Measurements from ENCODE around the gene FGD2.

Gene FGD2

GRCh38 chr6:37005061-37005810 lies at the start of gene FGD2:
TSS of gene FGD2 (plus strand) at chr6:37005655. CDS start at chr6:37005818, 163 bp downstream.
- H3K9me3 ChIP-seq (ENCODE audit: control insufficient read depth, low read length), result no peaks in the 10 kb centered on the region
- H3K4me1 ChIP-seq (ENCODE audit: control insufficient read depth, insufficient read depth, low read length), result peaks cover 25% of the 10 kb centered on the region
- H3K27me3 ChIP-seq (ENCODE audit: control insufficient read depth, insufficient read depth, low read length), result no peaks in the 10 kb centered on the region
- H3K36me3 ChIP-seq (ENCODE audit: control insufficient read depth, insufficient read depth, low read length), result no peaks in the 10 kb centered on the region
- H3K4me3 ChIP-seq (ENCODE audit: low read length), result peak within 1 kb of the TSS; percentile 33
- peak within 1 kb of the TSS; percentile 47 for H3K9ac ChIP-seq (ENCODE audit: low read length)

DNA sequence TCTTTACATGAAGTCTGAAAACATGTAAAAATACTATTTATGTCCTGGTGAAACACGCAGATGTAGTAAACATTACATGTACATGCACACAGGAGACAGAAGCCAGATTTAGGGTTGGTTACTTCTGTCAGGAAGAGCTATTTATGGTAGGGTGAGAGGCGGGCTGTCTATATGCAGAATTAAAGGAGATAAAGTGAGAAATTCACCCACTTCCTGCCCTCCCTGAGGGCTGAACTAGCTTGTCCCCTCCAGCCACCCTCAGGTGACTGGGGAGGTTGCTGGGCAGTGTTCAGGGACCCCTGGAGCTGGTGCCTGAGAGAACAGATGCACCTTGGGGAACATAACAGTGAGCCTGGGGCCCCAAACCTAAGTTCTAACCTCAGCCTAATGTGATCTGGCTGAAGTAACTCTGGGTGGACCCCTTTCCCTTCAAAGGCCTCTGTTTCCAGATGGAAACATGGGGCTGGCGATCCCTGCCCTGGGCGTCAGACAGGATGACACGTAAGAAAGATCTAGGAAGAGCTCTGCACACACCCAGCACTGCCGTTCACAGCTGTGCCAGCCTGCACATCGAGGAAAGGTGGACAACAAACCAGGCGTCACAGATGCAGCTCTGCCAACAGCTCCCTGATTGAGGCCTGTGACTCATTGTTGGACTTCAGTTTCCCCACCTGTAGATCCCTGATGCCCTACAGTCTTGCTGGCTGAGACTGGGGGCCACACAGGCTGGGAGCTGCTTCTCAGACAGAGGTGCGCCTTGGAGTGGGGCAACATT lies 49.6 kb upstream of the FGD2 start:
- H3K27me3 ChIP-seq (ENCODE audit: control insufficient read depth, insufficient read depth, low read length), result no peaks in the 10 kb centered on the region
- H3K9ac ChIP-seq (ENCODE audit: low read length), result no peak overlapping the region
- H3K4me3 ChIP-seq (ENCODE audit: low read length), result no peak overlapping the region
- H3K4me1 ChIP-seq (ENCODE audit: control insufficient read depth, insufficient read depth, low read length), result peaks cover 41% of the 10 kb centered on the region
- H3K36me3 ChIP-seq (ENCODE audit: control insufficient read depth, insufficient read depth, low read length), result no peaks in the 10 kb centered on the region
- no peaks in the 10 kb centered on the region for H3K9me3 ChIP-seq (ENCODE audit: control insufficient read depth, low read length)

DNA sequence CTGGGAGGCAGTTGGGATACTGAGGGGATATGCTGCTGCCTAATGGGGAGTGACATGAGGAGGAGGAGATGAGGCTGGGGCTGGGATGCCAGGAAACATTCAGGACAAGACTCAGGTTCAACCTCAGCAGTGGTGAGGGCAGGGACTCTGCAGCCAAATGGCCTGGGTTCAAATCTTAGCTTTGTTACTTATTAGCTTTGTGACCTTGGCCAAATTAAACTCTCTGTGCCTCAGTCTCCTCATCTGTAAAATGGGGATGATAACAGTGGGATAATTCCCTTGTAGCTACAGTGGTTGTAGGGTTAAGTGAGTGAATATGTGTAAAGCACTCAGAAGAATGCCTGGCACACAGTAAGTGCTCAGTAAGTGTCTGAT lies 49.0 kb upstream of the FGD2 start:
- H3K9me3 ChIP-seq (ENCODE audit: control insufficient read depth, low read length), result no peaks in the 10 kb centered on the region
- H3K4me3 ChIP-seq (ENCODE audit: low read length), result no peak overlapping the region
- H3K4me1 ChIP-seq (ENCODE audit: control insufficient read depth, insufficient read depth, low read length), result peaks cover 47% of the 10 kb centered on the region
- H3K9ac ChIP-seq (ENCODE audit: low read length), result no peak overlapping the region
- no peaks in the 10 kb centered on the region for H3K36me3 ChIP-seq (ENCODE audit: control insufficient read depth, insufficient read depth, low read length)
- H3K27me3 ChIP-seq (ENCODE audit: control insufficient read depth, insufficient read depth, low read length), result no peaks in the 10 kb centered on the region

- Histone ChIP-seq H3K9ac (ENCODE audit: low read length) (no peak overlapping the region), H3K9me3 (ENCODE audit: control insufficient read depth, low read length) (no peaks in the 10 kb centered on the region), H3K4me3 (ENCODE audit: low read length) (no peak overlapping the region), H3K4me1 (ENCODE audit: control insufficient read depth, insufficient read depth, low read length) (peaks cover 50% of the 10 kb centered on the region), H3K27me3 (ENCODE audit: control insufficient read depth, insufficient read depth, low read length) (no peaks in the 10 kb centered on the region), H3K36me3 (ENCODE audit: control insufficient read depth, insufficient read depth, low read length) (no peaks in the 10 kb centered on the region)
These were observed 47.6 kb upstream of the FGD2 start for GRCh38 chr6:36957773-36958271.

GRCh38 chr6:36958775-36959554 lies 46.5 kb upstream of the FGD2 start:
- Histone ChIP-seq H3K9ac (ENCODE audit: low read length) (no peak overlapping the region), H3K4me3 (ENCODE audit: low read length) (no peak overlapping the region), H3K27me3 (ENCODE audit: control insufficient read depth, insufficient read depth, low read length) (no peaks in the 10 kb centered on the region), H3K36me3 (ENCODE audit: control insufficient read depth, insufficient read depth, low read length) (no peaks in the 10 kb centered on the region), H3K4me1 (ENCODE audit: control insufficient read depth, insufficient read depth, low read length) (peaks cover 59% of the 10 kb centered on the region), H3K9me3 (ENCODE audit: control insufficient read depth, low read length) (no peaks in the 10 kb centered on the region)

DNA sequence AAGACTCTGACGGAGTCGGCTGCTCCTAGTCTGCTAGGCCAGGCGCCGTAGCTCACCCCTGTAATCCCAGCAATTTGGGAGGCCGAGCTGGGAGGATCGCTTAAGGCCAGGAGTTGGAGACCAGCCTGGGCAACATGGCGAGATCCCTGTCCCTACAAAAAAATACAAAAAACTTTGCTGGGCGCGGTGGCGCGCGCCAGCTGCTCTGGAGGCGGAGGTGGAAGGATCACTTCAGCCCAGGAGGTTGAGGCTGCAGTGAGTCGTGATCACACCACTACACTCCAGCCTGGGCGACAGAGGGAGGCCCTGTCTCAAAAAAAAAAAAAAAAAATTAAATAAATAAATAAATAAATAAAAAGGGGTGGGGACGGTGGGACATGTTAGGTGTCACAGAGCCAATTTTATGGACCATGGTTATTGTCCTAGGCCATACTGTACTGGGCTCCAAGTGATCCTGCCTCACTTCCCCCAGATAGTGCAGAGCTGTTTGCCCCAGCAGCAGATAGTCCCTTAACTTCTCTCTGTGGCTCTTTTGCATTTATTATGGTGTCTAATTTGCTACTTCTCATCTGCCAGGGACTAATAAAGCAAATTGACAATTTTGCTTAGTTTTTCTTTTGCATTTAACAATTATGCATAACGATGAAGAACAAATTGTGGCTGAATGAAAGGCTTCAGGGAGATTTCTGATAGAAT lies 45.8 kb upstream of the FGD2 start:
- H3K9me3 ChIP-seq (ENCODE audit: control insufficient read depth, low read length), result no peaks in the 10 kb centered on the region
- no peak overlapping the region for H3K4me3 ChIP-seq (ENCODE audit: low read length)
- H3K36me3 ChIP-seq (ENCODE audit: control insufficient read depth, insufficient read depth, low read length), result no peaks in the 10 kb centered on the region
- H3K27me3 ChIP-seq (ENCODE audit: control insufficient read depth, insufficient read depth, low read length), result no peaks in the 10 kb centered on the region
- H3K4me1 ChIP-seq (ENCODE audit: control insufficient read depth, insufficient read depth, low read length), result peaks cover 59% of the 10 kb centered on the region
- no peak overlapping the region for H3K9ac ChIP-seq (ENCODE audit: low read length)

DNA sequence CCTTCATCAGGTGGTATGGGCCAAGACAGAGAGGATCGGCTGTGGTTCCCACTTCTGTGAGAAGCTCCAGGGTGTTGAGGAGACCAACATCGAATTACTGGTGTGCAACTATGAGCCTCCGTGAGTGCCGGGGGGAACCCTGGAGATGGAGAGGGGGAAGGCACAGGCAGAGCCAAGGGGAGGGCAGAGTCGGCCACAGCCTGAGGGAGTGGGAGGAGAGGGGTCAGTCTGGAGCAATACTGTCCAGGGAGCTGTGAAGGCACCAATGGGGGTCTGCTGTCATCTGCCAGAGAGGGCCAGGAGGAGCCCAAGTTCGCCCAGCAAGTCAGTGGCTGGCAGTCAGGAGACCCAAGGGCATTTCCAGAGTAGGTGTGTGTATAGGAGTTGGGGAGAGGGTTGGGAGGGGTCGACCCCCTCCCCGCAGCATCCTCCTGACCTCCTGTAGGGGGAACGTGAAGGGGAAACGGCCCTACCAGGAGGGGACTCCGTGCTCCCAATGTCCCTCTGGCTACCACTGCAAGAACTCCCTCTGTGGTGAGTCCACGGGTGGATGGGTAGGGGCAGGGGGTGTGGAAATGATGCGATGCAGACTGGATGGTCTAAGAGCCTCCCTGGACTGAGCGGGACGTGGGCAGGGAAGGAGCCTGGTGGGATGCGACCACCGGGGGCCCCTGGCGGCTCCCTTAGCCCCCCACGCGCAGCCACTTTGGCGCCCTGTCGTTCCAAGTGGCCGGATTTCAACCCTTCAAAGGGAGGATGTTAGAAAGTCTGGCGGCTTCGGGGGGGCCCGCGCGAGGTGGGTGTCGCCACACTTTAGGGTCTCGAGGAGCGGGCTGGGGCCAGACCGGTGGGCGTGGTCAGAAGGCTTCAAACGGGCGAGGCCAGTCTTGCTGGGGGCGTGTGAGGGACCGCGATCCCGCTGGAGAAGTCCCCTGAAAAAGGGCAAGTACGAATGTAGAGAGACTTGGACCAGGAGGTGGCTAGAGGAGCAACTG lies 43.7 kb upstream of the FGD2 start:
- H3K9ac ChIP-seq (ENCODE audit: low read length), result peak overlapping the region; percentile 52
- H3K27me3 ChIP-seq (ENCODE audit: control insufficient read depth, insufficient read depth, low read length), result no peaks in the 10 kb centered on the region
- peaks cover 51% of the 10 kb centered on the region for H3K4me1 ChIP-seq (ENCODE audit: control insufficient read depth, insufficient read depth, low read length)
- H3K36me3 ChIP-seq (ENCODE audit: control insufficient read depth, insufficient read depth, low read length), result no peaks in the 10 kb centered on the region
- no peak overlapping the region for H3K4me3 ChIP-seq (ENCODE audit: low read length)
- H3K9me3 ChIP-seq (ENCODE audit: control insufficient read depth, low read length), result no peaks in the 10 kb centered on the region

GRCh38 chr6:36962874-36963273 lies 42.6 kb upstream of the FGD2 start:
- Histone ChIP-seq H3K27me3 (ENCODE audit: control insufficient read depth, insufficient read depth, low read length) (no peaks in the 10 kb centered on the region), H3K4me1 (ENCODE audit: control insufficient read depth, insufficient read depth, low read length) (peaks cover 56% of the 10 kb centered on the region), H3K9me3 (ENCODE audit: control insufficient read depth, low read length) (no peaks in the 10 kb centered on the region), H3K36me3 (ENCODE audit: control insufficient read depth, insufficient read depth, low read length) (peaks cover 7% of the 10 kb centered on the region), H3K4me3 (ENCODE audit: low read length) (no peak overlapping the region), H3K9ac (ENCODE audit: low read length) (no peak overlapping the region)

- no peak overlapping the region for H3K4me3 ChIP-seq (ENCODE audit: low read length)
- H3K4me1 ChIP-seq (ENCODE audit: control insufficient read depth, insufficient read depth, low read length), result peaks cover 59% of the 10 kb centered on the region
- peaks cover 12% of the 10 kb centered on the region for H3K36me3 ChIP-seq (ENCODE audit: control insufficient read depth, insufficient read depth, low read length)
- no peaks in the 10 kb centered on the region for H3K9me3 ChIP-seq (ENCODE audit: control insufficient read depth, low read length)
- H3K27me3 ChIP-seq (ENCODE audit: control insufficient read depth, insufficient read depth, low read length), result no peaks in the 10 kb centered on the region
- H3K9ac ChIP-seq (ENCODE audit: low read length), result no peak overlapping the region
These were observed 41.8 kb upstream of the FGD2 start for GRCh38 chr6:36963451-36964290.

DNA sequence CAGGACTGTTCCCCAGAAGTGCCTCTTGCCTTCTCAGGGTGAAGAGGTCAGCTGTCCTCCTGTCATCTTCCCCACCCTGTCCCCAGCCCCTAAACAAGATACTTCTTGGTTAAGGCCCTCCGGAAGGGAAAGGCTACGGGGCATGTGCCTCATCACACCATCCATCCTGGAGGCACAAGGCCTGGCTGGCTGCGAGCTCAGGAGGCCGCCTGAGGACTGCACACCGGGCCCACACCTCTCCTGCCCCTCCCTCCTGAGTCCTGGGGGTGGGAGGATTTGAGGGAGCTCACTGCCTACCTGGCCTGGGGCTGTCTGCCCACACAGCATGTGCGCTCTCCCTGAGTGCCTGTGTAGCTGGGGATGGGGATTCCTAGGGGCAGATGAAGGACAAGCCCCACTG lies 41.1 kb upstream of the FGD2 start:
- H3K9ac ChIP-seq (ENCODE audit: low read length), result no peak overlapping the region
- no peaks in the 10 kb centered on the region for H3K9me3 ChIP-seq (ENCODE audit: control insufficient read depth, low read length)
- H3K36me3 ChIP-seq (ENCODE audit: control insufficient read depth, insufficient read depth, low read length), result peaks cover 19% of the 10 kb centered on the region
- H3K4me3 ChIP-seq (ENCODE audit: low read length), result no peak overlapping the region
- peaks cover 66% of the 10 kb centered on the region for H3K4me1 ChIP-seq (ENCODE audit: control insufficient read depth, insufficient read depth, low read length)
- no peaks in the 10 kb centered on the region for H3K27me3 ChIP-seq (ENCODE audit: control insufficient read depth, insufficient read depth, low read length)

Data from mucosa of stomach (tissue), 1 donor.